HepG2 (cell line): ENCODE data around the gene LINS1. TPM values are rescaled to one million over a fixed set of nuclear protein-coding genes. Genes with fewer than 3 reads are reported as not detected.

ENCODE experiments used
- ATAC-seq: fragments of 200-7000 bp; cut with Tn5 transposase; 3 replicates; pipeline ENCODE4 v1.9.1; 2020; ENCODE audit warnings: mild to moderate bottlenecking, moderate library complexity
- BruUV-seq: library from RNA; stranded (reverse); fragments of 400-500 nt; replicated peaks from 2 replicates; lab custom pipeline; 2021; lab: Mats Ljungman, UMichigan
- CTCF ChIA-PET: fragments of 300-600 bp; formaldehyde crosslinking; extraction: SDS; loops from one replicate; lab custom pipeline; 2021; ENCODE audit warnings: low total read pairs, inconsistent platforms, low intra/inter-chr PET ratio; lab: Yijun Ruan, JAX
- POLR2A ChIA-PET: fragments of 350-600 bp; sonication (Branson Sonifier 250); formaldehyde crosslinking; loops from one replicate; lab custom pipeline; 2020; ENCODE audit warnings: antibody characterized with exemption, inconsistent platforms; lab: Yijun Ruan, JAX
- DNase-seq: peaks from one replicate; pipeline ENCODE4 v3.0.0-alpha.2; 2015; ENCODE audit warnings: low spot score
- FAIRE-seq: peaks from 3 replicates; lab custom pipeline; 2011; peaks lifted over from hg19 to GRCh38; lab: Jason Lieb, UNC
- H2AFZ ChIP-seq: one replicate; pipeline ENCODE4 v1.6.1; 2011; ENCODE audit warnings: low read length, inconsistent platforms
- H3K27ac ChIP-seq: fragments of 300-600 bp; 3 replicates; pipeline ENCODE4 v1.8.0; 2011; ENCODE audit warnings: mixed run types, mild to moderate bottlenecking, mixed read lengths, low read length, inconsistent platforms; ENCODE audit not compliant: insufficient read depth; ENCODE audit errors: extremely low read length
- H3K27me3 ChIP-seq, 2 experiments: fragments of 200-600 bp in 1 of 2; 2 replicates in 1 of 2; 3 replicates in 1 of 2; pipeline versions ENCODE4 v1.6.0 to v1.8.0; 2011; ENCODE audit warnings: low read length in 2 of 2, mild to moderate bottlenecking in 2 of 2, moderate library complexity in 2 of 2, inconsistent platforms in 1 of 2; ENCODE audit not compliant: insufficient read depth in 2 of 2, control insufficient read depth in 1 of 2
- H3K36me3 ChIP-seq, 2 experiments: fragments of 200-600 bp in 1 of 2; replicated peaks in 1 of 2; 2 replicates in 1 of 2; 3 replicates in 1 of 2; pipeline versions ENCODE4 v1.5.1 to v1.8.0; 2011; ENCODE audit warnings: low read length in 2 of 2, inconsistent platforms in 1 of 2; ENCODE audit not compliant: insufficient read depth in 2 of 2, control insufficient read depth in 1 of 2
- H3K4me1 ChIP-seq: 2 replicates; pipeline ENCODE4 v1.5.1; 2012; ENCODE audit warnings: low read length, inconsistent platforms; ENCODE audit not compliant: insufficient read depth
- H3K4me2 ChIP-seq: 2 replicates; pipeline ENCODE4 v1.6.0; 2011; ENCODE audit warnings: low read depth, low read length, inconsistent platforms
- H3K4me3 ChIP-seq, 3 experiments: fragments of 200-600 bp in 1 of 3; sonication (generic), shearing (Covaris generic) in 1 of 3; replicated peaks in 1 of 3; 2 replicates each; pipeline ENCODE4 v1.5.1; 2011 to 2016; ENCODE audit warnings: low read length in 3 of 3, inconsistent platforms in 2 of 3, low read depth in 2 of 3, mild to moderate bottlenecking in 2 of 3, control low read depth in 1 of 3, mixed read lengths in 1 of 3; ENCODE audit not compliant: insufficient read depth in 1 of 3
- H3K79me2 ChIP-seq: one replicate; pipeline ENCODE4 v1.6.1; 2011; ENCODE audit warnings: low read length, inconsistent platforms; ENCODE audit not compliant: insufficient read depth
- H3K9ac ChIP-seq: 2 replicates; pipeline ENCODE4 v1.6.0; 2011; ENCODE audit warnings: mild to moderate bottlenecking, low read depth, low read length, inconsistent platforms; ENCODE audit not compliant: insufficient read depth
- H3K9me3 ChIP-seq: 2 replicates; pipeline ENCODE4 v1.5.1; 2012; ENCODE audit warnings: mild to moderate bottlenecking, low read length
- H4K20me1 ChIP-seq: 2 replicates; pipeline ENCODE4 v1.6.0; 2011; ENCODE audit warnings: inconsistent platforms, mild to moderate bottlenecking, low read length, moderate library complexity; ENCODE audit not compliant: insufficient read depth
- CTCF ChIP-seq: sonication (generic); formaldehyde crosslinking; IDR thresholded peaks from 2 replicates; pipeline ENCODE4 v1.5.0; 2020; ENCODE audit warnings: mild to moderate bottlenecking, missing genetic modification reagents, moderate library complexity
- PHF21A ChIP-seq: sonication (generic); formaldehyde crosslinking; IDR thresholded peaks from 2 replicates; pipeline ENCODE4 v1.5.0; 2020; ENCODE audit warnings: mild to moderate bottlenecking, missing genetic modification reagents
- TIGD3 ChIP-seq: sonication (generic); formaldehyde crosslinking; IDR thresholded peaks from 2 replicates; pipeline ENCODE4 v1.5.1; 2020; ENCODE audit warnings: mild to moderate bottlenecking, missing genetic modification reagents, borderline replicate concordance
- TRIM24 ChIP-seq: sonication (generic); formaldehyde crosslinking; IDR thresholded peaks from 2 replicates; pipeline ENCODE4 v1.8.0; 2022; ENCODE audit warnings: mild to moderate bottlenecking, missing genetic modification reagents
- ZMYM2 ChIP-seq: sonication (generic); formaldehyde crosslinking; IDR thresholded peaks from 2 replicates; pipeline ENCODE4 v1.8.0; 2022; ENCODE audit warnings: mild to moderate bottlenecking, missing genetic modification reagents
- ZNF20 ChIP-seq: sonication (generic); formaldehyde crosslinking; IDR thresholded peaks from 2 replicates; pipeline ENCODE4 v1.4.0; 2020; ENCODE audit warnings: mild to moderate bottlenecking, moderate library complexity, missing genetic modification reagents
- ZNF362 ChIP-seq: sonication (generic); formaldehyde crosslinking; IDR thresholded peaks from 2 replicates; pipeline ENCODE4 v1.4.0; 2020; ENCODE audit warnings: missing genetic modification reagents, mild to moderate bottlenecking, borderline replicate concordance
- WGBS: methylation state at CpG from one replicate; pipeline ENCODE4 v1.1.6; 2017; ENCODE audit warnings: low lambda C conversion rate; 5-methylcytosine and 5-hydroxymethylcytosine counted together
- in situ Hi-C: cut with HindIII; loops from 2 replicates; pipeline ENCODE4 v1.10.0; 2017; ENCODE audit warnings: low pct_unique_long_range_greater_than_20kb; ENCODE audit not compliant: extremely low pct_ligation_motif_present
- intact Hi-C: fragments of 100-400 bp; cut with micrococcal nuclease; formaldehyde crosslinking; loops from one replicate; pipeline ENCODE4 v1.10.0; 2022; ENCODE audit not compliant: unreplicated experiment
- polyA plus RNA-seq, 8 experiments: library from polyadenylated mRNA; depleted of rRNA in 3 of 8; stranded (reverse) in 7 of 8; unstranded in 1 of 8; fragments of >200 nt; fragmentation: Illumina TruSeq in 4 of 8; extraction: Trizol in 4 of 8; gene quantifications; 2 replicates each; pipeline versions ENCODE4 v1.2.1 to v1.2.3, GENCODE V29; 2011 to 2016; ENCODE audit warnings: low read depth in 4 of 8, missing spikeins in 1 of 8, mixed read lengths in 1 of 8; ENCODE audit not compliant: insufficient read depth in 1 of 8
- total RNA-seq, 5 experiments: library from RNA; depleted of rRNA; stranded (reverse); fragments of >200 nt; fragmentation: Illumina TruSeq; extraction: Trizol; gene quantifications; 2 replicates each; pipeline ENCODE4 v1.2.3, GENCODE V29; 2016; ENCODE audit warnings: low read depth in 1 of 5

Gene LINS1
- total and polyA plus RNA-seq, 2 of the 13 experiments (the other 11 are each of a cell fraction or from before 2014, with no cell fraction given): 9.8 to 10.4 TPM

- no peak for TF ChIP-seq ZNF362 (CRISPR knock-in tag)
- TF ChIP-seq PHF21A (CRISPR knock-in tag): no peak
- no peak for TF ChIP-seq TRIM24
- no peak for TF ChIP-seq ZNF20 (CRISPR knock-in tag)
- peak; percentile 19; the same call in 1 of the 2 replicates for TF ChIP-seq CTCF (CRISPR knock-in tag)
- TF ChIP-seq TIGD3 (CRISPR knock-in tag): no peak
Observed at GRCh38 chr15:100650685-100651084, 48.7 kb upstream of the LINS1 start (continued).

- H3K4me1 ChIP-seq: no peaks in the 10 kb centered on the region
- ChIA-PET POLR2A (no interaction called here), CTCF (no interaction called here)
- FAIRE-seq (no peak), ATAC-seq (no peak), DNase-seq (no peak)
- no peak overlapping the region for H3K27ac ChIP-seq
- no peaks in the 10 kb centered on the region for H3K9me3 ChIP-seq
- peaks cover 3 to 17% of the 10 kb centered on the region in 2 experiments; a peak in 4 of 5 replicates for H3K36me3 ChIP-seq
- no TSS peak for BruUV-seq
- intact Hi-C loops: no loop called here
- no peak overlapping the region for H2AFZ ChIP-seq
- H4K20me1 ChIP-seq: peaks cover 6% of the 10 kb centered on the region; the same call in 1 of the 2 replicates
- in situ Hi-C loops: no loop called here
- TF ChIP-seq ZMYM2 (CRISPR knock-in tag): no peak
- no peak overlapping the region for H3K9ac ChIP-seq
- no peaks in the 10 kb centered on the region for H3K27me3 ChIP-seq
- no peak overlapping the region for H3K4me2 ChIP-seq
- peaks cover 13% of the 10 kb centered on the region for H3K79me2 ChIP-seq
- H3K4me3 ChIP-seq: no peak overlapping the region
- WGBS: 96% methylated on average over 8 of the region's 8 CpGs
Observed at GRCh38 chr15:100648951-100649350, 47.0 kb upstream of the LINS1 start.
